ENCODE data around the gene PRKG1.
A peak's percentile ranks its signal among the peaks of the same experiment; 100 is the strongest.

PRKG1 gene

DNA sequence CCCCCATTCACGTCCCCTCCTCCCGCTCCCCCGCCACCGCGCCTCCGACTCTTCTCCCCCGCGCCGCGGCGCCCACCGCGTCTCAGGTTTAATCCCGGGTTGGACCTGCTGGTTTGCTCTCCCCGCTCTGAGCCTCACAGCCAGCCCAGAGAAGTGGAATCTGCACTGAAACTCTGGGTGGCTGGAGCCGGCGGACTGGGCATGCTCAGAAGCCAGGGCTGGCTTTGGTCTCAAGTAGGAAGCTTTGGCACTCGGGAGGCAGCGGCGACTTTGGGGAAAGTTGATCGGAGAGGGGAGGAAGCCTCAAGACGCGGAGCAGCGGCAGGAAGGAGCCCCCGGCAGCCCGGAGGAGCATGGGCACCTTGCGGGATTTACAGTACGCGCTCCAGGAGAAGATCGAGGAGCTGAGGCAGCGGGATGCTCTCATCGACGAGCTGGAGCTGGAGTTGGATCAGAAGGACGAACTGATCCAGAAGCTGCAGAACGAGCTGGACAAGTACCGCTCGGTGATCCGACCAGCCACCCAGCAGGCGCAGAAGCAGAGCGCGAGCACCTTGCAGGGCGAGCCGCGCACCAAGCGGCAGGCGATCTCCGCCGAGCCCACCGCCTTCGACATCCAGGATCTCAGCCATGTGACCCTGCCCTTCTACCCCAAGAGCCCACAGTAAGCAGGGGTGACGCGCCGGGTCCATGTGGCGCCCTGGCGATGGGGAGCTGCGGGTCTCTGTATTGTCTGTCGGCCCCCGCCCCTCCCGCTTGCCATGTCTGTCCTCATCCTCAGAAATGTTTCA is at the start of gene PRKG1:
PRKG1 (plus strand) TSS at position 250 of the 791 bp plus-strand sequence.
- Histone ChIP-seq H3K9ac (ENCODE audit: low read length) (peak within 1 kb of the TSS; percentile 85), H3K27me3 (replicated peaks; ENCODE audit: control insufficient read depth, insufficient read depth, low read length) (no peaks in the 10 kb centered on the region), H3K36me3 (ENCODE audit: control insufficient read depth, insufficient read depth, low read length, severe bottlenecking) (no peaks in the 10 kb centered on the region), H3K4me1 (ENCODE audit: control insufficient read depth, insufficient read depth, low read length) (peaks cover 16% of the 10 kb centered on the region), H3K9me3 (ENCODE audit: control insufficient read depth, low read length) (no peaks in the 10 kb centered on the region), H3K4me3 (ENCODE audit: low read length) (peak within 1 kb of the TSS; percentile 99)
- peak; percentile 93 for DNase-seq (ENCODE audit: low read depth)

DNA sequence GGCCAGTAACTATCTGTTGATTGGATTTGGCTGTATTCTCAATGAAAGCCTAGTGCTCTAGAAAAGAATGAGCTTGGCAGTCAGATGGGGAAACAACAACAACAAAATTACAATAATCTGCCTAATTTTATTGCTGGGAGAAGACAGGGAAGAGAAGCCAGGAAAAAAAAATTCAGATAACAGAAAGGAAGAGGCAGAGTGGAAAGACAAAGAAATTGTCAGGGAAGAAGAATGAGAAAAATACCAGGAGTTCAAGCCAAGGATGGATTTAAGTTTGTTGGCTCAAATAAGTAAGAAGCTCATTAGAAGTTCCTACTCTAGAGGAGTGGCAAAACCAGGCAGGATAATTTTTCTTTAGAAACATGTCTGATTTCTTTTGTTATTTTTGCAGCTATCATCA is 45.9 kb upstream of the PRKG1 start:
- H3K36me3 ChIP-seq (ENCODE audit: control insufficient read depth, insufficient read depth, low read length, severe bottlenecking) = no peaks in the 10 kb centered on the region
- peak; percentile 24 for DNase-seq (ENCODE audit: low read depth)
- no peaks in the 10 kb centered on the region for H3K27me3 ChIP-seq (replicated peaks; ENCODE audit: control insufficient read depth, insufficient read depth, low read length)
- H3K4me3 ChIP-seq (ENCODE audit: low read length) = peak overlapping the region; percentile 19
- no peaks in the 10 kb centered on the region for H3K9me3 ChIP-seq (ENCODE audit: control insufficient read depth, low read length)
- H3K4me1 ChIP-seq (ENCODE audit: control insufficient read depth, insufficient read depth, low read length) = peaks cover 65% of the 10 kb centered on the region
- H3K9ac ChIP-seq (ENCODE audit: low read length) = peak overlapping the region; percentile 52

DNA sequence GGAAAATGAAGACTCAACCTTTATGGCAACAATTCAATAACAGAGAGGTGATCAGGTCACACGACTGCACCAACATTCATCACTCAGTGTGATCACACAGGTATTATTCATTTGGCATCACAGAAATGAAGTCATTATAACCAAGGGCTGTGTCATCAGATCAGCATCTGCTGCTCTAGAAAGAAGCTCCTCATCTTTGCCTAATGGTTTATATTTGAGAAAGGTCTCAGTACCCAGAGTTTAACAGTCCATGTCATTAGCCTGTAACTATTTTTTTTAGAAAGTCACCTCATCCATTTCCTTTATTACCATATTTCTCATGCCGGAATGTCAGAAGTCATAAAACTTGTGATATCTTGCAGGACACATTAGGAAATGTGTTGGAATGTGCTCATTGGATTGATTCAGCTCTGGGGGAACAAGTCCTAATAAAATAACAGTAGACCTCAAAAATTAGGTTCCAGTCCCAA is 45.1 kb upstream of the PRKG1 start:
- H3K9ac ChIP-seq (ENCODE audit: low read length) = peak overlapping the region; percentile 52
- DNase-seq (ENCODE audit: low read depth) = peak; percentile 48
- no peaks in the 10 kb centered on the region for H3K9me3 ChIP-seq (ENCODE audit: control insufficient read depth, low read length)
- H3K4me3 ChIP-seq (ENCODE audit: low read length) = peak overlapping the region; percentile 19
- H3K36me3 ChIP-seq (ENCODE audit: control insufficient read depth, insufficient read depth, low read length, severe bottlenecking) = no peaks in the 10 kb centered on the region
- no peaks in the 10 kb centered on the region for H3K27me3 ChIP-seq (replicated peaks; ENCODE audit: control insufficient read depth, insufficient read depth, low read length)
- H3K4me1 ChIP-seq (ENCODE audit: control insufficient read depth, insufficient read depth, low read length) = peaks cover 57% of the 10 kb centered on the region

DNA sequence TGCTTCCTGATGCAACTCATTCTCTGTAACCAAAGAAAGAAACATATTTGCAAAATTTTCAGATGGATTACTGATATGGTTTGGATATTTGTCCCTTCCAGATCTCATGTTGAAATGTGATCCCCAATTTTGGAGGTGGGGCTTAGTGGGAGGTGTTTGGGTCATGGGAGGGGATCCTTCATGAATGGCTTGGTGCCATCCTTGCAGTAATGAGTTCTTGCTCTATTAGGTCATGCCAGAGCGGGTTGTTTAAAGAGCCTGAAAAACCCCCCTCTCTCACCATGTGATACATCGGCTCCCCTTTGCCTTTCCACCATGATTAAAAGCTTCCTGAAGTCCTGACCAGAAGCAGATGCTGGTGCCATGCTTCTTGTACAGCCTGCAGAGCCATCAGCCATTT is 43.8 kb upstream of the PRKG1 start:
- Histone ChIP-seq H3K4me1 (ENCODE audit: control insufficient read depth, insufficient read depth, low read length) (peaks cover 49% of the 10 kb centered on the region), H3K27me3 (replicated peaks; ENCODE audit: control insufficient read depth, insufficient read depth, low read length) (no peaks in the 10 kb centered on the region), H3K9ac (ENCODE audit: low read length) (no peak overlapping the region), H3K36me3 (ENCODE audit: control insufficient read depth, insufficient read depth, low read length, severe bottlenecking) (no peaks in the 10 kb centered on the region), H3K4me3 (ENCODE audit: low read length) (no peak overlapping the region), H3K9me3 (ENCODE audit: control insufficient read depth, low read length) (no peaks in the 10 kb centered on the region)
- peak; percentile 56 for DNase-seq (ENCODE audit: low read depth)

DNA sequence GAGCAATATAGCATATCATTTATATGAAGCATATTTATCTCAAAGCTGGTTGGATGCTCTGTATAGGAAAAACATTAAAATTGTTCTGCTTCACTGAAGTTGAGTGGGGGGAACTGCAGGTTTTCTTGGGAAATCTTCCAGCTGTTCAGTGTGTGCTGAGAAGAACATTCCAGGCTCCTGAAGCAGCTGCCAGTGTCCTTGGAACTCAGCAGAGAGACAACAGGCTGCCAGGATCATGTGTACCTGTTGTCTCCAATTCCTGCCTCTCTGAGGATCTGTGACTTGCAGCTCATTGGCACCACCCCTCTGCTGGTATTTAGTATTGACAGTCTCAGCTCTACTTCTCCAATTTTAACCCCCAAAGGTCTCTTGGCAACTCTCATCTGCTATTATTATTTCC is 42.3 kb upstream of the PRKG1 start:
- no peak overlapping the region for H3K9ac ChIP-seq (ENCODE audit: low read length)
- H3K4me1 ChIP-seq (ENCODE audit: control insufficient read depth, insufficient read depth, low read length) = peaks cover 49% of the 10 kb centered on the region
- H3K36me3 ChIP-seq (ENCODE audit: control insufficient read depth, insufficient read depth, low read length, severe bottlenecking) = no peaks in the 10 kb centered on the region
- DNase-seq (ENCODE audit: low read depth) = peak; percentile 64
- H3K4me3 ChIP-seq (ENCODE audit: low read length) = no peak overlapping the region
- H3K27me3 ChIP-seq (replicated peaks; ENCODE audit: control insufficient read depth, insufficient read depth, low read length) = no peaks in the 10 kb centered on the region
- H3K9me3 ChIP-seq (ENCODE audit: control insufficient read depth, low read length) = no peaks in the 10 kb centered on the region

DNA sequence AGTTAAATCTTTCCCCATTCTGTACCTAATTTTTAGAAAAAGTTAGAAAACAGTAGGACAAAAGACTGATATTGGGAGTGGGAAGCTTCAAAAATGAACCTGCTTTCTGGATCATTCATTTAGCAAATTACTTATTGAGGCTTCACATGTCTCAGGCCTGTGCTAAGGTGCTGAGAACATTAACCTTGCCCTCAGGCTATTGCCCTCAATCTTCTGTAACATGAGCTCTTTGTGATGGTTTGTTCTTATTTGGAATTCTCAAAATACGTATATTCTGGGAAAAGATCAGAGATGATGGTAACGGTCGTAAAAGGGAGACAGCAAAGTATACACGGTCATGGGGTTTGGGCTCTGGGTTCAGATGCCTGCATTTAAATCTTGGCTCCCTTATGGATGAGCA is 39.5 kb upstream of the PRKG1 start:
- DNase-seq (ENCODE audit: low read depth) = no peak

DNA sequence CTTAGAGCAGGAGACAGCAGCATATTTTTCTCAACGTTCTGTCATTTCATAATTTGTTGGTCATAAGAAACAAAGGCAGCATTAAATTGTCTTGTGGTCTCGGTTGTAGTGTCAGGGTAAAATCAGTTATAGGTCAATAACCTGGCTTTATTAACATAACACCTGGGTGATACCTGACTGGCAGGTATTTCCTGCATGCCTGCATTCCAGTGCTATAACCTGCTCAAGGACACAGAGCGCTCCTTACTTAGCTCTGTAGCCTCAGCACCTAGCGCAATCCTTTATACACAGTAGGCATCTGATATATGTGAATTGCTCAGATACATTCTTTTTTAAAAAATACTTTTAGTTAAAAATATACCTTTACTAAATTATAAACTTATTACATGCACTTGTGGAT is 38.9 kb upstream of the PRKG1 start:
- Histone ChIP-seq H3K36me3 (ENCODE audit: control insufficient read depth, insufficient read depth, low read length, severe bottlenecking) (no peaks in the 10 kb centered on the region), H3K4me3 (ENCODE audit: low read length) (no peak overlapping the region), H3K9ac (ENCODE audit: low read length) (no peak overlapping the region), H3K4me1 (ENCODE audit: control insufficient read depth, insufficient read depth, low read length) (peaks cover 21% of the 10 kb centered on the region), H3K9me3 (ENCODE audit: control insufficient read depth, low read length) (no peaks in the 10 kb centered on the region), H3K27me3 (replicated peaks; ENCODE audit: control insufficient read depth, insufficient read depth, low read length) (no peaks in the 10 kb centered on the region)
- DNase-seq (ENCODE audit: low read depth) = no peak

More for the DNA sequence above, 39.5 kb upstream of the PRKG1 start:
- no peaks in the 10 kb centered on the region for H3K36me3 ChIP-seq (ENCODE audit: control insufficient read depth, insufficient read depth, low read length, severe bottlenecking)
- no peak overlapping the region for H3K4me3 ChIP-seq (ENCODE audit: low read length)
- no peak overlapping the region for H3K9ac ChIP-seq (ENCODE audit: low read length)
- no peaks in the 10 kb centered on the region for H3K27me3 ChIP-seq (replicated peaks; ENCODE audit: control insufficient read depth, insufficient read depth, low read length)
- H3K4me1 ChIP-seq (ENCODE audit: control insufficient read depth, insufficient read depth, low read length) = peaks cover 27% of the 10 kb centered on the region
- no peaks in the 10 kb centered on the region for H3K9me3 ChIP-seq (ENCODE audit: control insufficient read depth, low read length)

DNA sequence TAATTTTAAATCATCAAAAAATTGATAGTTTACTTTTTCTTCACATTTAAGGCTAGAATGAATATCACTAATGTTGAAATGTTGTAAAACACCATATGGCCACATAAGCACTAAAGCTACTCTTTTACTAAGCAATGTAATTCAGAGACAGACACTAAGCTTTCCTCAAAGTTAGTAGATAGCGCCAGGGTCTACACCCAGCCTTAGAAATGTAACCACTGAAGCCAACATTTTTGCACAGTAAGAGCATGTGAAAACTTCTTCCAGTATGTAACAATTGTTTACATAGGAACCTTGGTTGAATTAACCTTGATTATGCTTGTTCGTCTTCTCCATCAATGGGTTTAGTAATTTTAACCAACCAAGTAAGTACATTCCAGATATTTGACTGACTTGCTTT is 28.4 kb upstream of the PRKG1 start:
- H3K36me3 ChIP-seq (ENCODE audit: control insufficient read depth, insufficient read depth, low read length, severe bottlenecking) = no peaks in the 10 kb centered on the region
- no peak overlapping the region for H3K4me3 ChIP-seq (ENCODE audit: low read length)
- H3K9ac ChIP-seq (ENCODE audit: low read length) = no peak overlapping the region
- no peaks in the 10 kb centered on the region for H3K27me3 ChIP-seq (replicated peaks; ENCODE audit: control insufficient read depth, insufficient read depth, low read length)
- peaks cover 18% of the 10 kb centered on the region for H3K4me1 ChIP-seq (ENCODE audit: control insufficient read depth, insufficient read depth, low read length)
- DNase-seq (ENCODE audit: low read depth) = no peak
- no peaks in the 10 kb centered on the region for H3K9me3 ChIP-seq (ENCODE audit: control insufficient read depth, low read length)

DNA sequence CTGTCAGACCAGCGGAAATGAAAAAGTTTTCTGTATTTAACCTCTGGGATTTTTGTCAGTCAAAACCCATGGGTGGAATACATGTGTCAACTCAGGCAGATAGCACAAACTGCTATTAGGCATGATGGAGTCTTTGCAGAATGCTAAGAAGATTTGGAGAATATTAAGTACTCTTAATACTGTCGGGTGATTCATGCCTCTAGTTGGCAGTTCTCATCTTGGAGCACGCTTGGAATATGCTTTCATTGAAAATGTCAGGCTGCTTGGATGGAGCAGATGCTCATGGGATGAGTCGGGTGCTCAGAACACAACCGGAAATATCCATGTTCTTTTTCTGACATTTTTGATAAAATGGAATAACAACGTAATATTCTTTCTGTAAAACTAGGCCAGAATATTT is 27.6 kb upstream of the PRKG1 start:
- DNase-seq (ENCODE audit: low read depth) = no peak
- H3K36me3 ChIP-seq (ENCODE audit: control insufficient read depth, insufficient read depth, low read length, severe bottlenecking) = no peaks in the 10 kb centered on the region
- H3K4me1 ChIP-seq (ENCODE audit: control insufficient read depth, insufficient read depth, low read length) = peaks cover 22% of the 10 kb centered on the region
- no peak overlapping the region for H3K9ac ChIP-seq (ENCODE audit: low read length)
- no peaks in the 10 kb centered on the region for H3K9me3 ChIP-seq (ENCODE audit: control insufficient read depth, low read length)
- H3K4me3 ChIP-seq (ENCODE audit: low read length) = no peak overlapping the region
- no peaks in the 10 kb centered on the region for H3K27me3 ChIP-seq (replicated peaks; ENCODE audit: control insufficient read depth, insufficient read depth, low read length)

DNA sequence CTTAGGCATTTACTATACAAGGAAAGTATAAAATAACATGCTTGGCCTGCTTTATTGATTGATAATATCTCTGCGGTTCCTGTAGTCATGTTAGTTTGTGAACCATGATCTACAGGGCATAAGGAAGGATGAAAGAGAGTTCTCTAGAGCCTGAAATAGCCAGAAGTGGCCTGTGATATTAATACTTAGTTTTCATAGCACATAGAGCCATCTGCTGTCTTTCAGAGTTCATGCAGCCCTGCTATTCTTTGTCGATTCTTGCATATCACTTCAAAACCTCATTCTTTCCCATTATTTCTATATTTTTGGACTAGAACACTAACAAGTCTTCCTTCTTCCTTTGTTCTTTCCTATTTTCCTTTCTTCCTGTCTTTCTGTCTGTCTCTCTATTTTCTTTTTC is 26.4 kb upstream of the PRKG1 start:
- peak; percentile 63 for DNase-seq (ENCODE audit: low read depth)
- Histone ChIP-seq H3K27me3 (replicated peaks; ENCODE audit: control insufficient read depth, insufficient read depth, low read length) (no peaks in the 10 kb centered on the region), H3K9me3 (ENCODE audit: control insufficient read depth, low read length) (no peaks in the 10 kb centered on the region), H3K4me1 (ENCODE audit: control insufficient read depth, insufficient read depth, low read length) (peaks cover 23% of the 10 kb centered on the region), H3K9ac (ENCODE audit: low read length) (no peak overlapping the region), H3K36me3 (ENCODE audit: control insufficient read depth, insufficient read depth, low read length, severe bottlenecking) (no peaks in the 10 kb centered on the region), H3K4me3 (ENCODE audit: low read length) (no peak overlapping the region)

DNA sequence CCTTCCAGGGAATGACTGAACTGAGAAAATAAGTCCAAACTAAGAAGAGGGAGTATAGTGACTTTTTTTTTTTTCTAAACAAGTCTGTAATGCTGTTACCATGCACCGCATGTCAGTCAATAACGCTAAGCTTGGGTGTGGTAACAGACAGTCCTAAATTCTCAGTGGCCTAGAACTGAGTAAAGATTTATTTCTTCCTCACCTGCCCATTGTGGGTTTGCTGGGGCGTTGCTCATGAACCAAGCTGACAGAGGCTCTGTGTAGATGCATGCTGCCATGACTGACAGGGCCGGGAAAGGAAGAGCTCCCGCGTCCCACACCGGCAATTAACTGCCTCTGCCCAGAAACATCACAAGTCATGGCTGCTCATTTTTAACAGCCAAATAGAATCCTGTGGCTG is 25.5 kb upstream of the PRKG1 start:
- H3K27me3 ChIP-seq (replicated peaks; ENCODE audit: control insufficient read depth, insufficient read depth, low read length) = no peaks in the 10 kb centered on the region
- peaks cover 25% of the 10 kb centered on the region for H3K4me1 ChIP-seq (ENCODE audit: control insufficient read depth, insufficient read depth, low read length)
- no peaks in the 10 kb centered on the region for H3K9me3 ChIP-seq (ENCODE audit: control insufficient read depth, low read length)
- no peaks in the 10 kb centered on the region for H3K36me3 ChIP-seq (ENCODE audit: control insufficient read depth, insufficient read depth, low read length, severe bottlenecking)
- no peak overlapping the region for H3K9ac ChIP-seq (ENCODE audit: low read length)
- DNase-seq (ENCODE audit: low read depth) = no peak
- no peak overlapping the region for H3K4me3 ChIP-seq (ENCODE audit: low read length)

DNA sequence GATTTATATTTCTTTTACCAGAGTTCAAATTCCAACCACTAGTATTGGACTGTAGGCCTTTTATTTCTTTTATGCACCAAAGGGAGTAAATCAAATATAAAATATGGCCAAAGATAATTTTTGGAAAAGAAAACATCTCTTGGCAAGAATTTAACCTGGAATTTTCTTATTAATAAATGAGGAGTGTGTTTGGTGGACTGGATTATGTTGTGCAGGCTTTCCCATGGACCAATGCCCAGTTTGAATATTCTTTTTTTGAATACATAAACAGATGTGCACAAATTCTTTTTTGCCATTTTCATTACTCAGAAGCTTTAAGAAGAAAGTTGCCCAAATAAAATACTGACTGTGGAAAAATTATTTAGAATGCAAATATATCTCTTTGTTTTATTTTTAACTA is 22.1 kb upstream of the PRKG1 start:
- DNase-seq (ENCODE audit: low read depth) = peak; percentile 30
- Histone ChIP-seq H3K9me3 (ENCODE audit: control insufficient read depth, low read length) (no peaks in the 10 kb centered on the region), H3K4me3 (ENCODE audit: low read length) (no peak overlapping the region)

More for the DNA sequence above, 22.1 kb upstream of the PRKG1 start:
- Histone ChIP-seq H3K27me3 (replicated peaks; ENCODE audit: control insufficient read depth, insufficient read depth, low read length) (no peaks in the 10 kb centered on the region), H3K4me1 (ENCODE audit: control insufficient read depth, insufficient read depth, low read length) (peaks cover 24% of the 10 kb centered on the region), H3K36me3 (ENCODE audit: control insufficient read depth, insufficient read depth, low read length, severe bottlenecking) (no peaks in the 10 kb centered on the region), H3K9ac (ENCODE audit: low read length) (no peak overlapping the region)

Measured in adipocyte (in vitro differentiated cells).